HL-60/S4 treated with phorbol 12-myristate 13-acetate at 8.2 ng/mL for 4 days and 3 days (cell line): ENCODE data around the gene THRB.

ENCODE experiments used
- in situ Hi-C: fragments of 300-500 bp; cut with MboI; formaldehyde crosslinking; loops from 2 replicates; pipeline ENCODE4 v1.15.0; 2022; ENCODE audit warnings: low sequenced_read_pairs

The THRB gene

DNA sequence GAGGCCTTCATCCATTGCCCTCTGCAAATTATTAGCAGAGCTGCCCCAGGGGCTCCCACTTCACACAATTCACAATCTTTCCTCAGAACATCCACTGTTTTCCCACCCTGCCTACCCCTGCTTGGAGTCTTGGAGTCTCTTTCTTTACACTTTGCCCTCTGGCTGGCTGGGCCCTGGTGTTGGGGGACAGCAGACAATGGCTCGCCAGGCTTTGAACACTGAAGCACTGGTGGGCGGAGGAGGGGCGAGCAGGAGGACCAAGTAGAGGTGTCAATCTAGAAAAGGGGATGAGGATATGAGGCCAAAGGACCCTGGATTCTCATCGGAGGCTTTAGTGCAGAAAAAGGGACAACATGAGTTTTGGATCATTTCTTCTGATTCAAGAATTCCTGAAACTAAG lies 337.5 kb downstream of the THRB start:
- in situ Hi-C loops = no loop called here

- in situ Hi-C loops = no loop called here
These were observed 338.2 kb downstream of the THRB start for GRCh38 chr3:24156466-24156865.

GRCh38 chr3:24155276-24155675 lies 339.4 kb downstream of the THRB start:
- in situ Hi-C loops = no loop called here

DNA sequence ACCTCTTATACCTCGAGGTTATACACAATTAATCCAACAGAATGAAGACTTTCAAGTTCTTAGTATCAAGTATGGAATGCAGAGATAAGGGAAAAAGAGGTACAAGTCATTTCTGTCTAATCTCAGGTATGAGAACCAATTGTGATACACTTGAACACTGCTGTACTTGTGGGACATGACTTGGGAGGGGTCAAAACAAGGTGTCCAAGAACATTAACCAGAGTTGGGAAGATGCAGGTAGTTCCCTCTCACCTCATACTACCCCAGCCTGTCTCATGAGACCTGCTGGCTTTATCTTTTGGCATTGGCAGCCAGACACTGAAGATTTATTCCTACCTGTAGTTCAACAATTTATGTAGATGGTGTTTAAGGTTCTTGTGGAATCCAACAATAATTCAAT lies 339.9 kb downstream of the THRB start:
- in situ Hi-C loops = no loop called here

DNA sequence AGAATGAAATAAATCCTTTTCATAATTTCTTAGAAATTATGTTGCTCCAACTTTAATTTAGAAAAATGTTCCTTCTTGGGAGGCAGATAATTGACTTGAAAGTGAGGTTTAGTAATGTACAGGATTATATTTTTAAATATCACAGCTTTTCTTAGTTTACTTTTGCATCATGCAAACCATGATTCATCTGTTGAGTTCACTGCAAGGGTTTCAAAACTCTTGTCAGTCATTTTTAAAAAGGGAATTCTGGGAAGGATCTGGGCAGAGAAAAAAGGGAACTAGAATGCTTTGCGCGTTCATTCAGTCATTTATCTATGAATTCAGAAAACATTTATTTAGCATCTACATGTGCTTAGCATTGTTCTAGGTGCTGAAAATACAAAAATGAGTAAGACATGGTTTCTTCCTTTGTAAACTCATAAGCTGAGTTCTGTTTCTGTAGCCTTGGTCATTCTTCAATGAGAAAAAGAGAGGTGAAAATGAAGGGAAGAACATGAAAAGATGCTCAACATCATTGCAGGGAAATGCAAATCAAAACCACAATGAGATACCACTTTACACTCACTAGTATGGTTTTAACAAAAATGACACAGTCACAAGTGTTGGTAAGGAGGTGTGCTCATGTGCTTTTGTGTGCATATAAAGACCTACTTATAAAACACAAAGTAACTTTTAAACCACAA lies 340.5 kb downstream of the THRB start:
- in situ Hi-C loops = no loop called here

DNA sequence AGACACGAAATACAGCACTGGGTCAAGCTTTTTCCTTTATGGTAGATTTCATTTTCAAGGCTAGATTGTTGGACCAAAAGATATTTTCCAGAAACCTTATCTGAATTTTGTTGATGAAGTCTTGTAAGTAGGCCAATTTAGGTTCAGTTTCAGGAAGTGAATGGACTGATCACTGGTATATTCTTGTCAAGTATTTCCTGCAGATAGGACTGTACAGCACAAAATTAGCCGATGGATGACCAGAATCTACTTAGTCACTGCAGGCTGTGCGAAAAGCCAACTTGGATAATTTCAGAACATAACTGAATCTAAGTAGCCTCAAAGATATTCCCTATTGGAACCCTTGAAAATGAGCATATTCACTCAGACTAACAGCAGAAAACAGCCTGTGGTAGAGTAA lies 343.1 kb downstream of the THRB start:
- in situ Hi-C loops = no loop called here

DNA sequence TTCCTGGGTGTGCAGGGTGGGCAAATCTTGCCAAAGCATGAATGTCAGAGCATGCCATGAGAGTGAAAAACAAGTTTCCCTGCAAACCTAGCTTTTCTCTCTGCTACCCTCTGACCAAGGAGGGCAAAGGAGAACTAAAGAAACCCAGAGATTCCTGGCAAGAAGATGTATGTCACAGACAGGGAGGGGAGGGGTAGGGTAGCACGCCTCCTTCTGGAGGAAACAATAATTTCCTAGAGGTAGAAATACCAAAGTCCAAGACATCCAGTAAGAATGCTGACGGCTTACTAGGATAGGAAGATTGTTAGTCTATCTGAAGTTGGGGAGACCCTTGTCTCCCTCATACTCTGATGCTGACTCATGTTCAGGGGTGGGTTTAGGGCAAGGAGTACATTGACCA lies 345.6 kb downstream of the THRB start:
- in situ Hi-C loops = no loop called here

DNA sequence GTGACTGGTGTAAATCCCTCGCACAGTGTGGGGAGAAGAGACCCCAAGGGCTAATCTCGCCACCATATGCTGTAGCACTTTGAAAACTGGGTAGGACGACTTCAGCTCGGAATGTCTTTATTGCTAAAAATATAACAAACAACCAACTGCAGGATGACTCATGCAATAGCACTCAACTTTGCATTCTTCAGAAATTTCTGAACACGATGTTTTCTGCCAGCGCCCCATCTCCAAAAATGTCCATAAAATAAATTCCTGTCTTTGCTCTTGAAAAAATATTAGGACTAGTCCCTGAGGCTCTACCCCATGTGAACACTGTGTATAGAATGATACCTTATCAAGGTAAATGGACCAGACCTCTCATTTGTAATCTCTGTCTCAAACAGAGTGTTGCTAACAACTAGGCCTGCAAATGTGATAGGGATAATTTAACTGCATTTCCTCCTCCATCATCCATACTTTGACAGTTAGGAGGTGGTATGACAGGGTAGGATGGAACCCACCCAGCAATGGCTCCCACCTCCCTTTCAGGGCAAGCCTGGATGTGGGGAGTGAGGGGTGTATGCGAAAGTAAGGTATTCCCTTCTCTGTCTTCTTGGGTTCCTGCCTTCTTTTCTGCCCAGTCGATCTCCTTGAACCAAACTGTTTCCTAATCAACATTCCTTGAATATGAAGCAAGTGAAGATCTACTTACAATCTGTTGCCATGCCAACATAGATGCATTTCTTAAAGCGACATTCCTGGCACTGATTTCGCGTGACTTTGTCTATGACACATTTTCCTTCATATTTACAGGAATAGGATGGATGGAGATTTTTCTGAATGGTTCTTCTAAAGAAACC lies 348.4 kb downstream of the THRB start:
- in situ Hi-C loops = no loop called here

DNA sequence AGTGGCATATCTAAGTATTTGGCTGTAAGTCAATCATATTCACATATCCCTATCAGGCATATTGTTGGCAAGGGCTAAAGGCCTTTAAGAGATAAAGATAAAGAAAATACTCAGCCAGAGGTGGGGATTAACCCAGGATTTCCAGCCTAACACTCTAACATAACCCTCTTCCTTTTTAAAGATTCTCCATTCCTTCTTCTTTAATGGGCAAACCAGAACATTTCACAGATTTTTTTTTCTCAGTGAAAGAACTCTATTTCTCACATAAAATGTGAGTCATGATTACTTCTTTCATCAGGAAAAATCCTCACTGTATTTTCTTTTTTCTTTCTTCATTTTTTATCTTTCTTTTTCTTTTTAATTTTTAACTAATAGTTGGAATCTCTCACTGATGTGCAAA lies 349.2 kb downstream of the THRB start:
- in situ Hi-C loops = no loop called here

- in situ Hi-C loops = no loop called here
These were observed 352.5 kb downstream of the THRB start for GRCh38 chr3:24142127-24142526.

GRCh38 chr3:24141548-24141947 lies 353.1 kb downstream of the THRB start:
- in situ Hi-C loops = no loop called here

- in situ Hi-C loops = no loop called here
These were observed 354.9 kb downstream of the THRB start for GRCh38 chr3:24139463-24140412.

DNA sequence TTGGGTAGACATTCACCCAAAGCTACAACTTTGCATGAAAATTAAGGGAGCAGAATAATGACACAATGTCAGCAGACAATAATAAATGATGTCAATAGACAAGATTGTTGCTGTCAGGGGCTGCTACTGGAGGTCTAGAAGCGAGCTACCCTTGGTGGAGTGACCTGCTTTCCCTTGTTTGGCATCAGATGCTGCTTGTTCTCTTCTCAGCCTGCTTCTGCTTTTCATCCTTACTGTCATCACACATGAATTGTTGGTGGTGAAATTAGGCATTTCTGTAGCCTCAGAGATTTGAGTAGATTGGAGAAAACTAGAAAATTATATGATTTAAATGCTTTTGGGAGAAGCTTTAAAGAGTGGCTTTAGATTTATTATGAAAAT lies 355.8 kb downstream of the THRB start:
- in situ Hi-C loops = no loop called here

GRCh38 chr3:24137958-24138875 lies 356.4 kb downstream of the THRB start:
- in situ Hi-C loops = no loop called here

GRCh38 chr3:24137334-24137733 lies 357.3 kb downstream of the THRB start:
- in situ Hi-C loops = no loop called here

DNA sequence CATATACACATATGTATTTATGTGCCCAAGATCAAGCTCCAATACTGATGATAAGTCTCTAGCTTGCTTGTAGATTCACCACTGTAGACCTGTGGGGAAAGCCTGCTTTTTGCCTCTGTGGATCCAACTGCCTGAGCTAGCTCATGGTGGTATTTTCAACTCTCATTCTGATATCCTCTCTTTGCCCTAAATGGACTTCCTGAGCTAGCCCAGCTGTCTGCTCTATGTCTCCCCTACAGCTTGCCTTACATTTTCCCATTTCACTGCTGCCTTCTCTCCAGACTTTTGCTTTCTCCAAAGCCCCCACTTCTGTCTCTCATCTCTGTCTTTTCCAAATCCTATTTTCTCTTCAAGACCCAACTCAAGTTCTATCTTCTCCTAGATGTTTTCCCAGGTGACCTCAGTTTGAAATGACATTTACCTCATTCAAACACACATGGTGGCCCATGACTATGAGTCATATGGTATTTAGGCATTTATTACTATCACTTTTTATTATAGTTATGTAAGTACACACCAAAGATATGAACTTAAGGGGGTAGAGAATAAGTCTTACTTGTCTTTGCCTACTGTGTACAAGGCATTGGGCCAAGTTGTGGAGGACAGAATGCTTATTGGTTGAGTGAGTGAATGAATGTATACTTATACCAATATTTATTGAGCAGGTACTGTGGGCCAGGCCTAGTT lies 357.9 kb downstream of the THRB start:
- in situ Hi-C loops = no loop called here

DNA sequence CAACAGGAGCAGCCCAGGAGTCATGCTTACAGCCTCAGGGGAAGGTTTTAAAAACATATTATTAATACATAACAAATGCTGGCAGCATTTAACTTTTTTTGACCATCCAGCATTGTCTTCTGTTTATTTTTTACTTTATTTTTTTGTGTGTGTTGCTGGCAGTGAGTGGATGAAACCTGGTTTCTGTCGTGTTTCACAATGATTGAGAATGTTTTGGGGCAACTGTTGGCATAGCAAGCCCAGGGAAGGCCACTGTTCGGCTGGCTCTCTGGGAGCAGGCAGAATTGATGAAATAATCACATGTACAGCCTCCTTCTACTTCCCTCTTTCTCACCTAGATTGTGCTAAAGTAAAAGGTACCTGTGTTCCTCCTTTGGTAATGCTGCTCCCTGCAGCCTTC lies 359.4 kb downstream of the THRB start:
- in situ Hi-C loops = no loop called here

- in situ Hi-C loops = no loop called here
These were observed 360.7 kb downstream of the THRB start for GRCh38 chr3:24133942-24134341.

GRCh38 chr3:24133436-24133835 lies 361.2 kb downstream of the THRB start:
- in situ Hi-C loops = no loop called here

- in situ Hi-C loops = no loop called here
These were observed 365.1 kb downstream of the THRB start for GRCh38 chr3:24129549-24129948.
